SK-N-SH (cell line): ENCODE results near the gene AUTS2. TPM values are rescaled to one million over a fixed set of nuclear protein-coding genes. Genes with fewer than 3 reads are reported as not detected.

ENCODE experiments used
- CTCF ChIA-PET: fragments of 300-600, 350-600 bp; formaldehyde crosslinking; extraction: SDS; loops from one replicate; lab custom pipeline; 2021; lab: Yijun Ruan, JAX
- POLR2A ChIA-PET: fragments of 350-600 bp; sonication (Branson Sonifier 250); formaldehyde crosslinking; extraction: SDS; loops from one replicate; lab custom pipeline; 2020; ENCODE audit warnings: antibody characterized with exemption, inconsistent platforms; lab: Yijun Ruan, JAX
- DNase-seq: peaks from one replicate; pipeline ENCODE4 v3.0.0; 2012
- H2AFZ ChIP-seq: fragments of 200-600 bp; sonication (generic); 2 replicates; pipeline ENCODE4 v1.8.1; 2016; ENCODE audit warnings: antibody characterized with exemption, mild to moderate bottlenecking, low read depth
- H3F3A ChIP-seq: fragments of 200-600 bp; sonication (generic); replicated peaks from 2 replicates; pipeline ENCODE3; 2016; ENCODE audit warnings: antibody characterized with exemption, mild to moderate bottlenecking; ENCODE audit not compliant: insufficient read depth
- H3K27ac ChIP-seq, 2 experiments: fragments of 200-500 bp in 1 of 2; fragments of 200-600 bp in 1 of 2; sonication (Bioruptor generic) in 1 of 2; sonication (generic), shearing (Covaris generic) in 1 of 2; 2 replicates each; pipeline versions ENCODE4 v1.5.1 to v1.6.1; 2014 to 2016; ENCODE audit warnings: low read depth in 2 of 2, inconsistent platforms in 1 of 2, low read length in 1 of 2, mild to moderate bottlenecking in 1 of 2, mixed read lengths in 1 of 2
- H3K27me3 ChIP-seq: fragments of 200-600 bp; sonication (generic), shearing (Covaris generic); 2 replicates; pipeline ENCODE4 v1.6.1; 2016; ENCODE audit warnings: mixed run types; ENCODE audit not compliant: insufficient read depth
- H3K36me3 ChIP-seq, 2 experiments: fragments of 200-500 bp in 1 of 2; fragments of 200-600 bp in 1 of 2; sonication (Bioruptor generic) in 1 of 2; sonication (generic) in 1 of 2; replicated peaks in 1 of 2; 2 replicates each; pipeline versions ENCODE3 to v1.5.1; 2014 to 2016; ENCODE audit warnings: low read length in 1 of 2, mild to moderate bottlenecking in 1 of 2; ENCODE audit not compliant: insufficient read depth in 2 of 2, control insufficient read depth in 1 of 2
- H3K4me1 ChIP-seq, 2 experiments: fragments of 200-500 bp in 1 of 2; fragments of 200-600 bp in 1 of 2; sonication (Bioruptor generic) in 1 of 2; sonication (generic), shearing (Covaris generic) in 1 of 2; 2 replicates each; pipeline versions ENCODE4 v1.5.1 to v1.6.1; 2014 to 2016; ENCODE audit warnings: low read depth in 1 of 2, low read length in 1 of 2, mixed run types in 1 of 2; ENCODE audit not compliant: insufficient read depth in 2 of 2, control insufficient read depth in 1 of 2
- H3K4me2 ChIP-seq: fragments of 200-600 bp; sonication (generic), shearing (Covaris generic); 2 replicates; pipeline ENCODE4 v1.6.1; 2017; ENCODE audit warnings: mixed run types
- H3K4me3 ChIP-seq, 2 experiments: fragments of 200-500 bp in 1 of 2; fragments of 200-600 bp in 1 of 2; sonication (Bioruptor generic) in 1 of 2; sonication (generic), shearing (Covaris generic) in 1 of 2; 2 replicates each; pipeline versions ENCODE4 v1.5.1 to v1.8.1; 2014 to 2016; ENCODE audit warnings: low read depth in 2 of 2, inconsistent platforms in 1 of 2, low read length in 1 of 2, mild to moderate bottlenecking in 1 of 2, mixed read lengths in 1 of 2, moderate library complexity in 1 of 2
- H3K79me2 ChIP-seq: fragments of 200-600 bp; sonication (generic); 2 replicates; pipeline ENCODE4 v1.8.1; 2017; ENCODE audit warnings: mild to moderate bottlenecking; ENCODE audit not compliant: insufficient read depth
- H3K9ac ChIP-seq: fragments of 200-600 bp; sonication (generic); 2 replicates; pipeline ENCODE4 v1.6.1; 2017; ENCODE audit warnings: mixed run types
- H3K9me2 ChIP-seq: fragments of 200-600 bp; sonication (generic); 2 replicates; pipeline ENCODE4 v1.6.1; 2017; ENCODE audit warnings: mixed run types
- H3K9me3 ChIP-seq: fragments of 200-600 bp; sonication (generic); 2 replicates; pipeline ENCODE4 v1.6.1; 2017; ENCODE audit warnings: mixed run types, mild to moderate bottlenecking, moderate library complexity
- H4K20me1 ChIP-seq: fragments of 200-600 bp; sonication (generic); 2 replicates; pipeline ENCODE4 v1.6.1; 2017; ENCODE audit warnings: mild to moderate bottlenecking, mixed run types; ENCODE audit not compliant: insufficient read depth
- CHD2 ChIP-seq: fragments of 150-350 bp; IDR thresholded peaks from 2 replicates; pipeline ENCODE4 v1.6.1; 2018; ENCODE audit warnings: low read length; ENCODE audit not compliant: partially characterized antibody
- ELF1 ChIP-seq: IDR thresholded peaks from 2 replicates; pipeline ENCODE4 v1.4.0; 2012
- EP300 ChIP-seq, 2 experiments: IDR thresholded peaks; 2 replicates each; pipeline versions ENCODE4 v1.4.0 to v1.6.1; 2012; ENCODE audit warnings: borderline replicate concordance in 1 of 2, low read depth in 1 of 2, low read length in 1 of 2
- FOXM1 ChIP-seq: IDR thresholded peaks from 2 replicates; pipeline ENCODE4 v1.4.0; 2012; ENCODE audit warnings: low read depth, mild to moderate bottlenecking
- MAX ChIP-seq: IDR thresholded peaks from 2 replicates; pipeline ENCODE4 v1.4.0; 2012; ENCODE audit warnings: low read depth
- NRF1 ChIP-seq: IDR thresholded peaks from 2 replicates; pipeline ENCODE4 v1.6.1; 2012; ENCODE audit warnings: low read depth, mild to moderate bottlenecking, low read length
- PBX3 ChIP-seq: IDR thresholded peaks from 2 replicates; pipeline ENCODE4; 2012
- POLR2AphosphoS5 ChIP-seq: IDR thresholded peaks from 2 replicates; pipeline ENCODE4 v1.6.1; 2012; ENCODE audit warnings: low read depth, low read length
- RAD21 ChIP-seq: IDR thresholded peaks from 2 replicates; pipeline ENCODE4 v1.6.1; 2012; ENCODE audit warnings: mild to moderate bottlenecking, low read length
- REST ChIP-seq: IDR thresholded peaks from 2 replicates; pipeline ENCODE4 v1.6.1; 2012; ENCODE audit warnings: mild to moderate bottlenecking, low read depth, low read length, moderate library complexity
- RFX5 ChIP-seq: IDR thresholded peaks from 2 replicates; pipeline ENCODE4 v1.6.1; 2012; ENCODE audit warnings: mild to moderate bottlenecking, improper control_type of control experiment, low read length
- SIN3A ChIP-seq: IDR thresholded peaks from 2 replicates; pipeline ENCODE4 v1.6.1; 2012; ENCODE audit warnings: low read depth, mild to moderate bottlenecking, low read length, moderate library complexity, borderline replicate concordance
- SMC3 ChIP-seq: IDR thresholded peaks from 2 replicates; pipeline ENCODE4 v1.6.1; 2012; ENCODE audit warnings: low read depth, low read length, improper control_type of control experiment
- TEAD4 ChIP-seq: IDR thresholded peaks from 2 replicates; pipeline ENCODE4 v1.4.0; 2012; ENCODE audit warnings: mild to moderate bottlenecking, borderline replicate concordance; ENCODE audit not compliant: insufficient read depth
- YY1 ChIP-seq: IDR thresholded peaks from 2 replicates; pipeline ENCODE4 v1.4.0; 2012; ENCODE audit warnings: low read depth, mild to moderate bottlenecking
- WGBS: methylation state at CpG from one replicate; pipeline ENCODE4 v1.1.6; 2017; ENCODE audit warnings: low lambda C conversion rate; 5-methylcytosine and 5-hydroxymethylcytosine counted together
- polyA plus RNA-seq, 3 experiments: library from polyadenylated mRNA; depleted of rRNA; stranded (reverse); fragments of >200 nt; gene quantifications; 2 replicates each; pipeline ENCODE4 v1.2.3, GENCODE V29; 2012
- TF ChIP-seq, protein P1 (sequence below): IDR thresholded peaks from 2 replicates; pipeline ENCODE4 v1.4.0; 2012; ENCODE audit warnings: low read depth, borderline replicate concordance

Gene AUTS2
- polyA plus RNA-seq, 1 of the 3 experiments (the other 2 are of a cell fraction), result 15.6 TPM

GRCh38 chr7:70219061-70219460 lies 620.8 kb downstream of the AUTS2 start:
- POLR2A ChIA-PET, result no interaction called here
- no peaks in the 10 kb centered on the region for H3K9me2 ChIP-seq
- H3K36me3 ChIP-seq, result no peaks in the 10 kb centered on the region
- no peaks in the 10 kb centered on the region for H3K9me3 ChIP-seq
- H3K27ac ChIP-seq, result no peak overlapping the region
- 89% methylated on average over 4 of the region's 4 CpGs for WGBS
- H3K9ac ChIP-seq, result no peak overlapping the region
- H3K4me2 ChIP-seq, result no peak overlapping the region
- H3K79me2 ChIP-seq, result no peaks in the 10 kb centered on the region
- no peaks in the 10 kb centered on the region for H3F3A ChIP-seq
- peaks cover 6 to 7% of the 10 kb centered on the region in 2 experiments; a peak in 3 of 4 replicates for H3K4me1 ChIP-seq
- no peaks in the 10 kb centered on the region for H4K20me1 ChIP-seq
- CTCF ChIA-PET, result interaction anchor here (1.8 kb wide), 1 partner anchor 287 kb away, joined by 4 read pairs; no protein-coding TSS in a partner anchor
- no peak overlapping the region for H2AFZ ChIP-seq
- no peak for TF ChIP-seq POLR2AphosphoS5
- TF ChIP-seq NRF1, result no peak
- no peak for TF ChIP-seq EP300 (IDR thresholded peaks at IDR 0.05; ENCODE audit: borderline replicate concordance in 1 of 2, low read depth in 1 of 2, low read length in 1 of 2)
- no peak for TF ChIP-seq REST
- TF ChIP-seq FOXM1, result no peak
- no peak for TF ChIP-seq RAD21
- TF ChIP-seq, protein P1, sequence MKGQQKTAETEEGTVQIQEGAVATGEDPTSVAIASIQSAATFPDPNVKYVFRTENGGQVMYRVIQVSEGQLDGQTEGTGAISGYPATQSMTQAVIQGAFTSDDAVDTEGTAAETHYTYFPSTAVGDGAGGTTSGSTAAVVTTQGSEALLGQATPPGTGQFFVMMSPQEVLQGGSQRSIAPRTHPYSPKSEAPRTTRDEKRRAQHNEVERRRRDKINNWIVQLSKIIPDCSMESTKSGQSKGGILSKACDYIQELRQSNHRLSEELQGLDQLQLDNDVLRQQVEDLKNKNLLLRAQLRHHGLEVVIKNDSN, result no peak
- TF ChIP-seq PBX3, result no peak
- H3K4me3 ChIP-seq, result no peak overlapping the region
- H3K27me3 ChIP-seq, result no peaks in the 10 kb centered on the region
- no peak for DNase-seq

GRCh38 chr7:70229242-70229641 lies 631.0 kb downstream of the AUTS2 start:
- Histone ChIP-seq H2AFZ (no peak overlapping the region), H4K20me1 (no peaks in the 10 kb centered on the region), H3K9me3 (peaks cover 15% of the 10 kb centered on the region), H3K27ac (no peak overlapping the region), H3K27me3 (no peaks in the 10 kb centered on the region), H3K4me2 (no peak overlapping the region), H3F3A (peaks cover 7% of the 10 kb centered on the region), H3K79me2 (no peaks in the 10 kb centered on the region), H3K4me1 (no peaks in the 10 kb centered on the region), H3K9ac (no peak overlapping the region), H3K36me3 (no peaks in the 10 kb centered on the region), H3K4me3 (no peak overlapping the region), H3K9me2 (no peaks in the 10 kb centered on the region)
- ChIA-PET CTCF (no interaction called here), POLR2A (no interaction called here)
- TF ChIP-seq TEAD4 (no peak), MAX (no peak), SMC3 (no peak), SIN3A (no peak), EP300 (IDR thresholded peaks at IDR 0.05; ENCODE audit: borderline replicate concordance in 1 of 2, low read depth in 1 of 2, low read length in 1 of 2) (no peak), RFX5 (no peak), ELF1 (no peak), YY1 (no peak), CHD2 (no peak)
- no peak for DNase-seq
